H9 (cell line): ENCODE results near the gene GNE. TPM values are rescaled to one million over a fixed set of nuclear protein-coding genes. Genes with fewer than 3 reads are reported as not detected.

Experiments used
- DNase-seq: peaks from one replicate; pipeline ENCODE4 v3.0.0-alpha.2; 2017
- H2AFZ ChIP-seq: one replicate; pipeline ENCODE4 v1.6.1; 2013; ENCODE audit warnings: mild to moderate bottlenecking, low read length, control low read depth, moderate library complexity
- H2AK5ac ChIP-seq: 2 replicates; pipeline ENCODE4 v1.6.1; 2013; ENCODE audit warnings: low read length, control low read depth, mixed read lengths; ENCODE audit not compliant: insufficient read length
- H2BK120ac ChIP-seq: one replicate; pipeline ENCODE4 v1.6.1; 2013; ENCODE audit warnings: low read depth, mild to moderate bottlenecking, low read length, control low read depth, inconsistent platforms; ENCODE audit not compliant: poor library complexity, severe bottlenecking
- H2BK12ac ChIP-seq: 2 replicates; pipeline ENCODE4 v1.6.1; 2013; ENCODE audit warnings: low read length, control low read depth, mixed read lengths, low read depth; ENCODE audit not compliant: insufficient read length
- H2BK15ac ChIP-seq: 2 replicates; pipeline ENCODE4 v1.6.1; 2013; ENCODE audit warnings: low read depth, low read length, control low read depth
- H2BK20ac ChIP-seq: one replicate; pipeline ENCODE4 v1.6.1; 2013; ENCODE audit warnings: low read depth, mild to moderate bottlenecking, low read length, control low read depth, inconsistent platforms; ENCODE audit not compliant: poor library complexity, severe bottlenecking
- H2BK5ac ChIP-seq: 2 replicates; pipeline ENCODE4 v1.6.1; 2013; ENCODE audit warnings: low read length, control low read depth, mixed read lengths; ENCODE audit not compliant: insufficient read length
- H3K14ac ChIP-seq: 2 replicates; pipeline ENCODE4 v1.6.1; 2013; ENCODE audit warnings: low read length, control low read depth; ENCODE audit not compliant: insufficient read depth
- H3K18ac ChIP-seq: 2 replicates; pipeline ENCODE4 v1.6.1; 2013; ENCODE audit warnings: low read depth, mild to moderate bottlenecking, mixed read lengths, low read length, control low read depth; ENCODE audit not compliant: insufficient read length
- H3K23ac ChIP-seq: 2 replicates; pipeline ENCODE4 v1.6.1; 2013; ENCODE audit warnings: low read length, control low read depth, mixed read lengths, low read depth; ENCODE audit not compliant: insufficient read length
- H3K23me2 ChIP-seq: 2 replicates; pipeline ENCODE4 v1.6.1; 2013; ENCODE audit warnings: low read depth, mild to moderate bottlenecking, mixed read lengths, low read length, control low read depth; ENCODE audit not compliant: insufficient read length, poor library complexity, severe bottlenecking
- H3K27ac ChIP-seq: 2 replicates; pipeline ENCODE4 v1.5.1; 2013; ENCODE audit warnings: low read length, control low read depth, mixed read lengths, low read depth; ENCODE audit not compliant: insufficient read length
- H3K27me3 ChIP-seq: 2 replicates; pipeline ENCODE4 v1.6.1; 2013; ENCODE audit warnings: low read length, control low read depth, inconsistent platforms; ENCODE audit not compliant: insufficient read depth
- H3K4ac ChIP-seq: 2 replicates; pipeline ENCODE4 v1.6.1; 2013; ENCODE audit warnings: low read depth, mild to moderate bottlenecking, control low read depth, inconsistent platforms, low read length, moderate library complexity
- H3K4me1 ChIP-seq: 2 replicates; pipeline ENCODE4 v1.6.1; 2013; ENCODE audit warnings: low read length, control low read depth, inconsistent platforms; ENCODE audit not compliant: insufficient read depth
- H3K4me2 ChIP-seq: 2 replicates; pipeline ENCODE4 v1.6.1; 2013; ENCODE audit warnings: low read length, control low read depth, mixed read lengths; ENCODE audit not compliant: insufficient read length, insufficient read depth
- H3K56ac ChIP-seq: 2 replicates; pipeline ENCODE4 v1.6.1; 2013; ENCODE audit warnings: low read depth, mild to moderate bottlenecking, mixed read lengths, low read length, control low read depth; ENCODE audit not compliant: insufficient read length
- H3K79me1 ChIP-seq: 2 replicates; pipeline ENCODE4 v1.6.1; 2013; ENCODE audit warnings: low read depth, mild to moderate bottlenecking, moderate library complexity, low read length, control low read depth, inconsistent platforms; ENCODE audit not compliant: insufficient read depth, poor library complexity, severe bottlenecking
- H3K79me2 ChIP-seq: 2 replicates; pipeline ENCODE4 v1.6.1; 2013; ENCODE audit warnings: low read length, control low read depth, inconsistent platforms; ENCODE audit not compliant: insufficient read depth
- H3K9ac ChIP-seq: 2 replicates; pipeline ENCODE4 v1.6.1; 2013; ENCODE audit warnings: low read length, control low read depth, mixed read lengths; ENCODE audit not compliant: insufficient read length; ENCODE audit errors: extremely low read depth
- H3K9me3 ChIP-seq: one replicate; pipeline ENCODE4 v1.6.1; 2013; ENCODE audit warnings: low read depth, low read length, inconsistent platforms; ENCODE audit not compliant: control insufficient read depth
- H3T11ph ChIP-seq: one replicate; pipeline ENCODE4 v1.6.1; 2013; ENCODE audit warnings: mild to moderate bottlenecking, low read length, control low read depth, inconsistent platforms
- H4K20me1 ChIP-seq: one replicate; pipeline ENCODE4 v1.6.1; 2013; ENCODE audit not compliant: control insufficient read depth, insufficient read length, insufficient read depth
- H4K5ac ChIP-seq: 2 replicates; pipeline ENCODE4 v1.6.1; 2013; ENCODE audit warnings: low read depth, mild to moderate bottlenecking, mixed read lengths, low read length, control low read depth; ENCODE audit not compliant: insufficient read length
- H4K8ac ChIP-seq: replicated peaks from 2 replicates; pipeline ENCODE4 v1.6.1; 2013; ENCODE audit warnings: low read length, control low read depth, mixed read lengths, low read depth; ENCODE audit not compliant: insufficient read length
- H4K91ac ChIP-seq: 2 replicates; pipeline ENCODE4 v1.6.1; 2013; ENCODE audit warnings: low read depth, mild to moderate bottlenecking, moderate library complexity, mixed read lengths, low read length, control low read depth; ENCODE audit not compliant: insufficient read length
- H3K27ac Mint-ChIP-seq, 3 experiments: 2 replicates in 2 of 3; 3 replicates in 1 of 3; pipeline ENCODE4 v1.8.0; 2020 to 2021; ENCODE audit warnings: mixed read lengths in 3 of 3, mild to moderate bottlenecking in 1 of 3, moderate library complexity in 1 of 3
- H3K27me3 Mint-ChIP-seq: 2 replicates; pipeline ENCODE4 v1.8.0; 2021; ENCODE audit warnings: low read depth, mild to moderate bottlenecking, moderate library complexity, mixed read lengths
- H3K36me3 Mint-ChIP-seq, 3 experiments: 2 replicates in 2 of 3; 3 replicates in 1 of 3; pipeline ENCODE4 v1.8.0; 2020 to 2021; ENCODE audit warnings: low read depth in 3 of 3, mixed read lengths in 3 of 3; ENCODE audit not compliant: insufficient read depth in 1 of 3
- H3K4me1 Mint-ChIP-seq, 2 experiments: 2 replicates each; pipeline ENCODE4 v1.8.0; 2020; ENCODE audit warnings: mixed read lengths in 2 of 2
- H3K4me3 Mint-ChIP-seq, 2 experiments: 2 replicates in 1 of 2; 3 replicates in 1 of 2; pipeline ENCODE4 v1.8.0; 2020 to 2021; ENCODE audit warnings: mild to moderate bottlenecking in 2 of 2, mixed read lengths in 2 of 2, moderate library complexity in 1 of 2
- H3K9me3 Mint-ChIP-seq, 2 experiments: 2 replicates in 1 of 2; 3 replicates in 1 of 2; pipeline ENCODE4 v1.8.0; 2020; ENCODE audit warnings: mild to moderate bottlenecking in 2 of 2, mixed read lengths in 2 of 2, moderate library complexity in 1 of 2
- WGBS: extraction: QIAGEN DNeasy Blood & Tissue Kit; methylation state at CpG from one replicate; pipeline ENCODE4 v1.1.7; 2013; ENCODE audit warnings: missing lambda C conversion rate, low lambda C conversion rate, mixed read lengths; ENCODE audit not compliant: insufficient read length; ENCODE audit errors: extremely low coverage; 5-methylcytosine and 5-hydroxymethylcytosine counted together
- total RNA-seq: library from RNA; stranded (reverse); gene quantifications from 2 replicates; pipeline ENCODE4 v1.2.1, GENCODE V29; 2021
- TF ChIP-seq, protein P1 (sequence below): fragments of 200-600 bp; sonication (generic); conservative IDR thresholded peaks from 3 replicates; pipeline ENCODE4 v1.8.0; 2021; ENCODE audit warnings: antibody characterized with exemption, mild to moderate bottlenecking

Gene GNE
- total RNA-seq, 1 experiment from 2014 or later, result 6.3 TPM

DNA sequence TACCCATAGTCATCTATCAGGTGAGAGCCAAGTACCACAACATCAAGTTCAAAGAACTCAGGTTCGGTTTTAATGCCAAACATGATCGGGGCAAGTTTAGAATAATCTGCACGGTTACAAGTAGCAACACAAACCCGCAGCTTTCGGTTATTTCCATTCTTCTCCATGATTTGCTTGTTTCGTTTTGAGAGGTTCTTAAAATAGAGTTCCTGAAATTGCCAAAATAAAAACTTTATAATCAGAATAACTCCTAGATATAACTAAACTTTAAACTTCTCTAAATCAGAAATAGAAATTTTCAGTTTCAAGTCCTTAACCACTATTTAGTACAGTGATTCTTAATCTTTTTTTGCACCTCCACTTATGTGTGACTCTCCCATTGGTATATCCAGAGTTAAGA is 9.1 kb downstream of the GNE start:
- Histone ChIP-seq H3K79me1 (peaks cover 3% of the 10 kb centered on the region), H2BK15ac (no peak overlapping the region), H3K4me2 (no peak overlapping the region), H3K4me1 (no peaks in the 10 kb centered on the region), H2AK5ac (no peak overlapping the region), H3K18ac (no peak overlapping the region), H4K5ac (no peak overlapping the region), H3K4ac (no peak overlapping the region), H3K9me3 (no peaks in the 10 kb centered on the region), H3K79me2 (no peaks in the 10 kb centered on the region), H2AFZ (no peak overlapping the region), H3K23ac (no peak overlapping the region), H3K14ac (no peak overlapping the region), H3K27me3 (no peaks in the 10 kb centered on the region), H4K20me1 (no peaks in the 10 kb centered on the region), H3K23me2 (no peaks in the 10 kb centered on the region), H2BK20ac (no peak overlapping the region), H2BK5ac (no peak overlapping the region), H2BK120ac (no peak overlapping the region), H4K8ac (no peak overlapping the region), H3T11ph (no peak overlapping the region), H3K56ac (no peak overlapping the region), H2BK12ac (no peak overlapping the region), H3K9ac (no peak overlapping the region), H3K27ac (no peak overlapping the region), H4K91ac (no peak overlapping the region)
- Mint-ChIP-seq H3K27me3 (no peaks in the 10 kb centered on the region), H3K36me3 (peaks cover 9 to 14% (median 10%) of the 10 kb centered on the region in 3 experiments; a peak in 5 of 7 replicates), H3K27ac (no peak overlapping the region), H3K4me3 (no peak overlapping the region), H3K9me3 (no peaks in the 10 kb centered on the region), H3K4me1 (no peaks in the 10 kb centered on the region)
- TF ChIP-seq, protein P1, sequence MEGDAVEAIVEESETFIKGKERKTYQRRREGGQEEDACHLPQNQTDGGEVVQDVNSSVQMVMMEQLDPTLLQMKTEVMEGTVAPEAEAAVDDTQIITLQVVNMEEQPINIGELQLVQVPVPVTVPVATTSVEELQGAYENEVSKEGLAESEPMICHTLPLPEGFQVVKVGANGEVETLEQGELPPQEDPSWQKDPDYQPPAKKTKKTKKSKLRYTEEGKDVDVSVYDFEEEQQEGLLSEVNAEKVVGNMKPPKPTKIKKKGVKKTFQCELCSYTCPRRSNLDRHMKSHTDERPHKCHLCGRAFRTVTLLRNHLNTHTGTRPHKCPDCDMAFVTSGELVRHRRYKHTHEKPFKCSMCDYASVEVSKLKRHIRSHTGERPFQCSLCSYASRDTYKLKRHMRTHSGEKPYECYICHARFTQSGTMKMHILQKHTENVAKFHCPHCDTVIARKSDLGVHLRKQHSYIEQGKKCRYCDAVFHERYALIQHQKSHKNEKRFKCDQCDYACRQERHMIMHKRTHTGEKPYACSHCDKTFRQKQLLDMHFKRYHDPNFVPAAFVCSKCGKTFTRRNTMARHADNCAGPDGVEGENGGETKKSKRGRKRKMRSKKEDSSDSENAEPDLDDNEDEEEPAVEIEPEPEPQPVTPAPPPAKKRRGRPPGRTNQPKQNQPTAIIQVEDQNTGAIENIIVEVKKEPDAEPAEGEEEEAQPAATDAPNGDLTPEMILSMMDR, result no peak
- WGBS, result no CpG with 5 or more reads among the region's 6 CpGs
- no peak for DNase-seq
